ENCODE measurements around the gene MED9. TPM values are rescaled to one million over a fixed set of nuclear protein-coding genes. Genes with fewer than 3 reads are reported as not detected.
A peak's percentile ranks its signal among the peaks of the same experiment; 100 is the strongest.

MED9 gene
- total and polyA plus RNA-seq, 2 of the 8 experiments (the other 6 are each of a cell fraction or from before 2014, with no cell fraction given) = 15.8 to 19.7 TPM

GRCh38 chr17:17528696-17529652, 52.2 kb downstream of the MED9 start:
- H2BK120ac ChIP-seq (replicated peaks; ENCODE audit: low read depth, low read length) = no peak overlapping the region
- H3K18ac ChIP-seq (ENCODE audit: extremely low read depth, low read length) = no peak overlapping the region
- H2AFZ ChIP-seq (ENCODE audit: low read length) = no peak overlapping the region
- no peaks in the 10 kb centered on the region for H3K27me3 ChIP-seq (replicated peaks in 1 of 4; ENCODE audit: control insufficient read depth in 3 of 4, extremely low read depth in 1 of 4, insufficient read depth in 3 of 4, low read length in 3 of 4)
- ChIA-PET CTCF (ENCODE audit: partially characterized antibody) (interaction anchor here (0.7 to 6.9 kb wide), 11 partner anchors 9 to 112 kb away, joined by 3 to 35 read pairs (median 4); partner anchors contain the start of gene PEMT), POLR2A (ENCODE audit: partially characterized antibody) (interaction anchor here (2.0 kb wide), 1 partner anchor 32 kb away, joined by 9 read pairs; the partner anchor contains the start of gene RASD1)
- H2BK20ac ChIP-seq (ENCODE audit: low read length) = no peak overlapping the region
- no peak overlapping the region for H4K8ac ChIP-seq (ENCODE audit: extremely low read depth, insufficient read depth, low read length)
- H3K23ac ChIP-seq (ENCODE audit: insufficient read length) = no peak overlapping the region
- no peak overlapping the region for H3K4ac ChIP-seq (replicated peaks; ENCODE audit: insufficient read length, low read depth, low read length)
- no peak overlapping the region for H3K9ac ChIP-seq (replicated peaks in 1 of 4; ENCODE audit: extremely low read depth in 1 of 4, low read depth in 3 of 4, low read length in 3 of 4)
- H2BK12ac ChIP-seq (ENCODE audit: low read depth, low read length) = 0 out of 2 replicates have a peak overlapping the region, but pooled peaks have one; percentile 39
- H3K4me2 ChIP-seq (ENCODE audit: insufficient read depth in 1 of 2, low read depth in 2 of 2, low read length in 2 of 2) = no peak overlapping the region
- FAIRE-seq = no peak
- no peak overlapping the region for H3K56ac ChIP-seq (replicated peaks; ENCODE audit: insufficient read length, low read depth, low read length)
- H2BK5ac ChIP-seq (ENCODE audit: low read depth, low read length) = peak overlapping the region; percentile 24; the same call in 1 of the 2 replicates
- no peaks in the 10 kb centered on the region for H4K20me1 ChIP-seq (replicated peaks in 1 of 2; ENCODE audit: control insufficient read depth in 1 of 2, insufficient read depth in 2 of 2, low read length in 2 of 2)
- DNase-seq (ENCODE audit: low read depth in 1 of 2, low spot score in 2 of 2) = no peak
- no peaks in the 10 kb centered on the region for H3K36me3 ChIP-seq (ENCODE audit: control insufficient read depth in 2 of 4, insufficient read depth in 4 of 4, low read length in 3 of 4)
- no peaks in the 10 kb centered on the region for H3K79me2 ChIP-seq (ENCODE audit: control insufficient read depth in 1 of 2, insufficient read depth in 2 of 2, low read length in 2 of 2)
- 89% methylated on average over 22 of the region's 22 CpGs; no CpG with 5 or more reads in 1 of the 2 experiments for WGBS, 2 experiments (ENCODE audit: extremely low coverage in 1 of 2, insufficient coverage in 1 of 2, insufficient read length in 1 of 2, insufficient replicate concordance in 2 of 2, low coverage in 1 of 2, low lambda C conversion rate in 2 of 2, missing lambda C conversion rate in 1 of 2)
- H2BK15ac ChIP-seq (ENCODE audit: low read length) = no peak overlapping the region
- H4K91ac ChIP-seq (replicated peaks; ENCODE audit: insufficient read length, low read length) = peak overlapping the region; percentile 42
- H3K27ac ChIP-seq (ENCODE audit: low read depth, low read length) = no peak overlapping the region
- H3K9me3 ChIP-seq (ENCODE audit: insufficient read depth in 2 of 2, low read depth in 1 of 2, low read length in 1 of 2) = 0 out of 4 replicates have a peak, but pooled peaks cover 0 to 2% of the 10 kb centered on the region in 2 experiments
- no peaks in the 10 kb centered on the region for H3K23me2 ChIP-seq (ENCODE audit: low read depth, low read length)
- H3K4me3 ChIP-seq (ENCODE audit: extremely low read depth in 1 of 4, insufficient read depth in 2 of 4, low read depth in 3 of 4, low read length in 4 of 4) = no peak overlapping the region
- no peaks in the 10 kb centered on the region; the same call in 1 of the 2 replicates for H3K79me1 ChIP-seq (ENCODE audit: low read depth, low read length)
- H3K14ac ChIP-seq (ENCODE audit: insufficient read length) = no peak overlapping the region
- peaks cover 0 to 3% (median 0%) of the 10 kb centered on the region in 4 experiments; a peak in 1 of 7 replicates for H3K4me1 ChIP-seq (replicated peaks in 1 of 4; ENCODE audit: control insufficient read depth in 3 of 4, insufficient read depth in 4 of 4, low read length in 3 of 4)
- no peak overlapping the region for H4K5ac ChIP-seq (ENCODE audit: insufficient read length, low read depth, low read length)
- no peak overlapping the region; the same call in 1 of the 2 replicates for H2AK5ac ChIP-seq (ENCODE audit: low read depth, low read length)
- TF ChIP-seq USF2 (IDR thresholded peaks at IDR 0.05; ENCODE audit: low read length) = no peak
- TF ChIP-seq YY1 (IDR thresholded peaks at IDR 0.05; ENCODE audit: low read depth, low read length) = no peak
- no peak for TF ChIP-seq KDM4A (IDR thresholded peaks at IDR 0.05; ENCODE audit: low read depth, low read length, severe bottlenecking)
- TF ChIP-seq EZH2 (IDR thresholded peaks at IDR 0.05; ENCODE audit: low read depth, low read length, severe bottlenecking) = no peak
- TF ChIP-seq CHD1 (IDR thresholded peaks at IDR 0.05; ENCODE audit: low read depth, low read length) = no peak
- no peak for TF ChIP-seq TCF12 (IDR thresholded peaks at IDR 0.05; ENCODE audit: low read depth, low read length)
- TF ChIP-seq NRF1 (IDR thresholded peaks at IDR 0.05; ENCODE audit: low read depth, low read length) = no peak
- TF ChIP-seq KDM5A (IDR thresholded peaks at IDR 0.05; ENCODE audit: low read length) = no peak
- TF ChIP-seq POU5F1 (IDR thresholded peaks at IDR 0.05; ENCODE audit: low read depth, low read length) = no peak
